ENCODE results near the gene LRRC61. TPM values are rescaled to one million over a fixed set of nuclear protein-coding genes. Genes with fewer than 3 reads are reported as not detected.

Gene LRRC61
- total and polyA plus RNA-seq, 2 donors: 3.7 to 11.8 TPM

DNA sequence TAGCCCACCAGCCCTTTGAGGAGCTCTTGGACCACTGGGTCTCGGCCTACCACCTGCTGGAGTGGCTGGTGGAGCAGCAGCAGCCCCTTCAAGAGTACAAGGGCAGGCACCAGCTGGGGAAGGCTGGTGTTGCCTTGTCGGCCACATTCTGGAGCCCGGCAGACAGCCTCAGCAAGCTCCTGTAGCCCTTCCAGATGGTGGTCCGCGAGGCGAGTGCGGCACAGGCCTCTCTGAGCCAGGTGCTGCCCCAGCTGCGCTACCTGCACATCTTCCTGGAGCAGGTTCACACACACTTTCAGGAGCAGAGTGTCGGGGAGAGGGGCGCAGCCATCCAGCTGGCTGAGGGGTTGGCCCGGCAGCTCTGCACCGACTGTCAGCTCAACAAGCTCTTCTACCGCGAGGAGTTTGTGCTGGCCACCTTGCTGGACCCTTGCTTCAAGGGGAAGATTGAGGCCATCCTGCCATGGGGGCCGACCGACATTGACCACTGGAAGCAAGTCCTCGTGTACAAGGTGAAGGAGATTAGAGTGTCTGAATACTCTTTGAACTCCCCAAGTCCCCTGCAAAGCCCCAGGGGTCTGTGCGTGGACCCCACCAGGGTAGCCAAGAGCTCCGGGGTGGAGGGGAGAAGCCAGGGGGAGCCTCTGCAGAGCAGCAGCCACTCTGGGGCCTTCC, 7.2 kb downstream of the LRRC61 start:
- Histone ChIP-seq H3K4me3 (ENCODE audit: low read depth, low read length) (no peak overlapping the region), H3K27ac (ENCODE audit: low read depth) (no peak overlapping the region), H3K4me1 (ENCODE audit: insufficient read depth) (no peaks in the 10 kb centered on the region), H3K36me3 (ENCODE audit: insufficient read depth) (no peaks in the 10 kb centered on the region)
- WGBS: 94% methylated on average over 19 of the region's 19 CpGs
- DNase-seq (ENCODE audit: extremely low spot score): no peak

DNA sequence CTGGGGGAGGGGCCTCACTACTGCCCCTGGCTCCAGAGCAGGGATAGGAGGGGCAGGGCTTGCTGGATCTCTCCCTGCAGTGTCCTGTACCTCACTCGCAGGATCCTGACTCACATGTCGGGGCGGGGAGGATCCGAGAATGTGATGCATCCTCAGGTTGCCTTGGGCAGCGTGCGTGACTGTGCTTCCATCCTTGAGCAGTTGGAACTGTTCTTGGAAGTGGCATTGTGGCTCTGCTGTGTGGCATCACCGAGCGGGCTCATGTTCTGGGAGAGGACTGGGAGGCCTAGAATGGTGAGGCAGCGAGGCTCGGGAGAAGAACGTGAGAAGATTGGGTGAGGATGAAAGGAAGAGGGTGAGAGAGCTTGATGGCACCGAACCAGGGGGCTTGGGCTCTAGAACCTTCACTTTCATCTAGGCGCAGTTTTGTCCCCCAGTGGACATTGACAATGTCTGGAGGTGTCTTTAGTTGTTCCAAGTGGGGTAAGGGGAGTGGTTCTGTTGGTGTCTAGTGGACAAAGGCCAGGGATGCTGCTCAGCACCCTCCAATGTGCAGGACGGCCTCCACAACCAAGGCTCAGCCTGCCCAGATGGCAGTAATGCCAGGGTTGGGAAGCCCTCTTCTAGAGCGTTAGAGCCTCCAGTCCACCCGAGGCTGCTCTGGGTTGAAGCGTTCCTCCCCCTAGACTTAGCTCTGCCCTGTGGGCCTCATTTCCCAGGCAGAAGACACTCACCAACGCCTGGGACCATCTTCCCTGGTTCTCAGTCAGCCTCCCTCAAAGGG, 9.9 kb downstream of the LRRC61 start:
- no peak for DNase-seq (ENCODE audit: extremely low spot score)
- WGBS: 95% methylated on average over 18 of the region's 18 CpGs
- Histone ChIP-seq H3K36me3 (ENCODE audit: insufficient read depth) (no peaks in the 10 kb centered on the region), H3K4me1 (ENCODE audit: insufficient read depth) (no peaks in the 10 kb centered on the region), H3K27ac (ENCODE audit: low read depth) (no peak overlapping the region), H3K4me3 (ENCODE audit: low read depth, low read length) (no peak overlapping the region)

DNA sequence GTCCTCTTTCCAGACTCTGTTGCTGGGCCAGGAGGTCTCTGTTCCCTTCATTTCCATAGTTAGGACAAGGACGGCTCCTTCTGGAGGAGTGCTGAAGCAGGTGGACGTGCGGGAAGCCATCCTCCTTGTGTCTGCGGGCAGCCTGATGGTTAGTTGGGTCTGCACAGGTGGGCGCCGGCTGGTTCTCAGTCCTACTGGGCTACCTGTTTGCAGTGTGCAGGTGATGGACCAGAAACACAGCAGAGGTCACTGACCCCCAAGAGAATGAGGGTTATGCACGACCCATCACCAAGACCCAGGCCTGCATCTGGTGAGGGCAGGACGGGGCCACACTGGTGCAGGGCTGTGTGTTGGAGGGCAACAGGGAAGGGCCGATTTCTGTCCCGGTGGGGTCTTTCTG, 10.5 kb downstream of the LRRC61 start:
- H3K27ac ChIP-seq (ENCODE audit: low read depth): no peak overlapping the region
- H3K4me1 ChIP-seq (ENCODE audit: insufficient read depth): no peaks in the 10 kb centered on the region
- no peak for DNase-seq (ENCODE audit: extremely low spot score)
- H3K4me3 ChIP-seq (ENCODE audit: low read depth, low read length): no peak overlapping the region
- no peaks in the 10 kb centered on the region for H3K36me3 ChIP-seq (ENCODE audit: insufficient read depth)
- WGBS: 94% methylated on average over 10 of the region's 10 CpGs

DNA sequence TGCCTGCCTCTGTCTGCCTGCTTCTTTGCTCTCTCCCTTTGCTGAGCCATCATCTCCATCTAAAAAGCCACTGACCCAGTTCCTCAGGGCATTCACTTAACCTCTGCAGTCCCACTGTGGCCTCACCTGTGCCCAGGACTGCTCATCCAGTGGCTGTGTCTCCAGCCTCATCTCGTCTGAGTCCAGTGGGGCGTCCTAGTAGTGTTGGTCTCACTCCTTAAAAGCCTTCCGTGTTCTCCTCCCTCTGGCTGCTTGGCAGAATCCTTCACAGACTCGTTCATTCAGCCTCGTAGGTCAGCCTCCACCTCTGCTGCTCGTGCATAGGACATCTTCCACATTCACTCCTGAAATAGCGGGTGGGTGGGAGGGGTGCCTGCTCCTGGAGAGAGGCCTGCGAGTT, 11.0 kb downstream of the LRRC61 start:
- 87% methylated on average over 8 of the region's 8 CpGs for WGBS
- Histone ChIP-seq H3K36me3 (ENCODE audit: insufficient read depth) (no peaks in the 10 kb centered on the region), H3K4me3 (ENCODE audit: low read depth, low read length) (no peak overlapping the region), H3K27ac (ENCODE audit: low read depth) (no peak overlapping the region), H3K4me1 (ENCODE audit: insufficient read depth) (no peaks in the 10 kb centered on the region)
- no peak for DNase-seq (ENCODE audit: extremely low spot score)

DNA sequence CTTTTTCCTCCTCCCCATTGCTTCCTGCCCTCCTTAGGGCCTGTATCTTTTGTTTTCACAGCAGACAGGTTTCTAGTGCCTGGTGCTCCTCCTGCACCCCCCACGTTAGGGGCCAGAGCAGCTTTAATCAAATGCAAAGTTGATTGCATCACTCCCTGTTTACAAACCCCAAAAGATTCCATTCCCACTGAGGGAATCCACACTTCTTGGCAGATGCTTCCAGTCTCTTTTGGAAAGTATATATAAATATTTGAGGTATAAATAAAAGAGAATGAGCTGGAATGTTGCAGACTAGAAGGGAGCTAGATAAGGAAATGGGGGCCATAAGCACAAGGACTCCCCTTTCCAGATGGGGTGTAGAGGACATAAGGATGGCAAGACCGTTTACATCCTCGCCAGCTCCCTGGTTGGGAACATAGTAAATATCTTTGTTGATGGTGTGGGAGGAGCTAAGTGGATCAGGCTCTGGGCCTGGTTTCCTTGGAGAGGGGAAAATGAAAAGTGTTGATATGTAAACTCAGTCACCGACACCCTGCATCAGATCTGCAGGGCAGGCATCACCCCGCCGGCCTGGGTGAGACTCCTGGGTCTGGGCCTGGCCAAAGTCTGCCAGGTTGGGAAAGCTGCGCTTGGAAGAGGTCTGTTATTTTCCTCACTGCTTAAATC, 12.1 kb downstream of the LRRC61 start:
- Histone ChIP-seq H3K36me3 (ENCODE audit: insufficient read depth) (no peaks in the 10 kb centered on the region), H3K4me1 (ENCODE audit: insufficient read depth) (no peaks in the 10 kb centered on the region), H3K4me3 (ENCODE audit: low read depth, low read length) (no peak overlapping the region), H3K27ac (ENCODE audit: low read depth) (peak overlapping the region; percentile 76)
- WGBS: 25% methylated on average over 7 of the region's 7 CpGs
- no peak for DNase-seq (ENCODE audit: extremely low spot score)

DNA sequence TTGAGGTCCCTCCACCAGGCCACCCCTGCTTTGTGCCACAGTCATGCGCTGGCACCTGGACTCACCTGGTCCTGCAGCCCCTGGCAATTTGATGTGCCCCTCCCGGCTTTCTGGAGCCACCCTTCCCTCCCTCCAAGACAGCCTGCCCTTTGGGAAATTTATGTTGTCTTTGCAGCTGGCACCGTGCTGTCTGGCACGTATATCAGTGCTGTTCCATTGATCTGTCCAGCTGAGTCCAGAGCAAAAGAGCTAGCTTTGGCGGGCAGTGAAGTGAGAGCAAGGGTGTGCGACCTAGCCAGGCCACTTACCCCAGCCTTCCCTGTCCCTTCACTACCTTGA, 12.6 kb downstream of the LRRC61 start:
- Histone ChIP-seq H3K4me3 (ENCODE audit: low read depth, low read length) (no peak overlapping the region), H3K4me1 (ENCODE audit: insufficient read depth) (no peaks in the 10 kb centered on the region), H3K36me3 (ENCODE audit: insufficient read depth) (no peaks in the 10 kb centered on the region), H3K27ac (ENCODE audit: low read depth) (peak overlapping the region; percentile 76)
- WGBS: 39% methylated on average over 6 of the region's 6 CpGs
- DNase-seq (ENCODE audit: extremely low spot score): no peak

DNA sequence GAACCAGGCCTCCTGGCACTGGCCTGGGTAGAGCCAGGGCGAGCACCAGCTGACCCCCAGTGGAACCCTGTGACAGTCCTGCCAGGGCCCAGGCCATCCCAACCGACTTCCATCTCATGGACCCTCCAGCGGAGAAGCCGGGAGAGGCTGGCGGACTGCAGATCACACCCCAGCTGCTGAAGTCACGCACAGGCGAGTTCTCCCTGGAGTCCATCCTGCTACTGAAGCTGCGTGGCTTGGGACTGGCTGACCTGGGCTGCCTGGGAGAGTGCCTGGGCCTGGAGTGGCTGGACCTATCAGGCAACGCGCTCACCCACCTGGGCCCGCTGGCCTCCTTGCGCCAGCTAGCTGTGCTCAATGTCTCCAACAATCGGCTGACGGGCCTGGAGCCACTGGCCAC, 13.6 kb downstream of the LRRC61 start:
- H3K36me3 ChIP-seq (ENCODE audit: insufficient read depth): no peaks in the 10 kb centered on the region
- no peak overlapping the region for H3K4me3 ChIP-seq (ENCODE audit: low read depth, low read length)
- WGBS: 90% methylated on average over 14 of the region's 14 CpGs
- H3K27ac ChIP-seq (ENCODE audit: low read depth): peak overlapping the region; percentile 3
- no peak for DNase-seq (ENCODE audit: extremely low spot score)
- H3K4me1 ChIP-seq (ENCODE audit: insufficient read depth): no peaks in the 10 kb centered on the region

DNA sequence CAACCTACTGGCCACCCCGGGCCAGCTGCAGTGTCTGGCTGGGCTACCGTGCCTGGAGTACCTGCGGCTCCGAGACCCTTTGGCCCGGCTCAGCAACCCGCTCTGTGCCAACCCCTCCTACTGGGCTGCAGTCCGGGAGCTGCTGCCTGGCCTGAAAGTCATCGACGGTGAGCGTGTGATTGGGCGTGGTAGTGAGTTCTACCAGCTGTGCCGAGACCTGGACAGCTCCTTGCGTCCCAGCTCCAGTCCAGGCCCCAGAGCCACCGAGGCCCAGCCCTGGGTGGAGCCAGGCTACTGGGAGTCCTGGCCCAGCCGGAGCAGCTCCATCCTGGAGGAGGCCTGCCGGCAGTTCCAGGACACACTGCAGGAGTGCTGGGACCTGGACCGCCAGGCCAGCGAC, 14.0 kb downstream of the LRRC61 start:
- no peak for DNase-seq (ENCODE audit: extremely low spot score)
- H3K27ac ChIP-seq (ENCODE audit: low read depth): peak overlapping the region; percentile 16
- H3K4me1 ChIP-seq (ENCODE audit: insufficient read depth): no peaks in the 10 kb centered on the region
- WGBS: 71% methylated on average over 18 of the region's 18 CpGs
- H3K4me3 ChIP-seq (ENCODE audit: low read depth, low read length): no peak overlapping the region
- H3K36me3 ChIP-seq (ENCODE audit: insufficient read depth): no peaks in the 10 kb centered on the region

DNA sequence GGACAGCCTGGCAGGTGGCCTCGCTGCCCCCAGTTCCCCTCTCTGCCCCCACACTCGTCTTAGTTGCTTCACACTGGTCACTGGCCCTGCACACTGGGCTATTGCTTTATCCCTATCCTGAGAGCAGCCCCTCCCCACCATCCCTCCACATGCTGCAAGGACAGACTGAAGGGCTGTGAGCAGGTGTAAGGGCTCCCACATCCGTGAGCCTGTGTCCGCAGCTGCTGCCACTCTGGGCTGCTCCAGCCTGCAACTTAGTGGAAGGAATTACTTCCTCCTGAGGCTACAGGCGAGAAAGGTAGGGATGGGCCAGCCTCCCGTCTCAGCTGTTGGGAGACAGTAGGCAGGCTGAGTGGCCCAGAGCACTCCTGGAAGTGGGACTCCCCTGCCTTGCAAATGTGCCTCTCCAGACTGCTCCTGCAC, 14.5 kb downstream of the LRRC61 start:
- no peaks in the 10 kb centered on the region for H3K4me1 ChIP-seq (ENCODE audit: insufficient read depth)

DNA sequence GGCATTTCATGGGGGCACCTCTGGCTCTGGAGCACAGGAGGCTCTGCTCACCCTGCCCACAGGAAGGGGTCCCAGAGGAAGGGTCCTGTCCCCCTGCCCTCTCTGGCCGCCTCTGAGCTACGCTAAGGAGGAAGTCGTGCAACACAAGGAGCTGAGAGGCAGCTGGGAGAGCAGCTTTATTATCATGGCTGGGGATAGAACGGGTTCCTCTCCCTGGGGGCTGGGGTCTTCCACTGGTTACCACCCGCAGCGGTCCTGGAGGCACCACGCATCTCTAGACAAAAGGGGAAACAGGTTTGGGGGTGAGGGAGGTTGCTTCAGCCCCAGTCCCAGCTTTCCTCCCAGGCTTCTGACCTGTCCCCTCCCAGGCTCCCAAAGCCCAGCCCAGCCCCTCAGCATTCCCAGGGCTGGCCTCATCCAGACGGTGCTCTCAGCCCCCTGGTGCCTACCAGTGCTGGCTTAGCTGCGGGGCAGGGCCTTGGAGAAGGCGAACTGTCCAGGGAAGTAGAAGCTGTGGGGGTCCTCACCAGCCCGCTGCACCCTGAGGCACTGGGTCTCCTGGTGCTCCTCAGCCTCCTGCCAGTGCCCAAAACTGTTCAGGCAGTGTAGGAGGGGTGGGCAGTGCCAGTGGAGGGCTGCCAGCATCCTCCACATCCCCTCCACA, 15.1 kb downstream of the LRRC61 start:
- H3K27ac ChIP-seq (ENCODE audit: low read depth): no peak overlapping the region
- WGBS: 84% methylated on average over 11 of the region's 11 CpGs

More for the DNA sequence above, 14.5 kb downstream of the LRRC61 start:
- WGBS: 80% methylated on average over 6 of the region's 6 CpGs
- Histone ChIP-seq H3K27ac (ENCODE audit: low read depth) (peak overlapping the region; percentile 16), H3K4me3 (ENCODE audit: low read depth, low read length) (no peak overlapping the region), H3K36me3 (ENCODE audit: insufficient read depth) (no peaks in the 10 kb centered on the region)
- DNase-seq (ENCODE audit: extremely low spot score): no peak

DNA sequence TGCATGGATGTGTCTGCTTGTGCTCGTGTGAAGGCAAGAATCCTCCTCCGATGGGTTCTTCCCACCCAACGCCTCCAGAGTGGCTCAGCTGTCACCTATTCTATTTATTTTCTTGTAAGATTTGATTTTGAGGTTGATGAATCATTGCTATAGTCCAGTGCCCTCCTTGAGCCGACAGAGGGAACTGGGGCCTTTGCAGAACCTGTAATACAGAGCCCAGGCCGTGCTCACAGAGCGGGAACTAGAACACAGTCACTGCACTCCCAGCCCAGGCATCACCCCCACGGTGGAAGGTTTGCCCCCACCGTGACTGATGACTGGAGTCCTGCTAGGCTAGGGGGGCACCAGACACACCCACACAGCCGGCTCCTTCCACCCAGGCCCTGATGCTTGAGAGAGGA, 16.3 kb downstream of the LRRC61 start:
- no peak for DNase-seq (ENCODE audit: extremely low spot score)
- Histone ChIP-seq H3K27ac (ENCODE audit: low read depth) (no peak overlapping the region), H3K4me3 (ENCODE audit: low read depth, low read length) (no peak overlapping the region), H3K4me1 (ENCODE audit: insufficient read depth) (no peaks in the 10 kb centered on the region), H3K36me3 (ENCODE audit: insufficient read depth) (no peaks in the 10 kb centered on the region)
- WGBS: 55% methylated on average over 9 of the region's 9 CpGs

More for the DNA sequence above, 15.1 kb downstream of the LRRC61 start:
- no peak overlapping the region for H3K4me3 ChIP-seq (ENCODE audit: low read depth, low read length)
- H3K4me1 ChIP-seq (ENCODE audit: insufficient read depth): no peaks in the 10 kb centered on the region
- H3K36me3 ChIP-seq (ENCODE audit: insufficient read depth): no peaks in the 10 kb centered on the region
- no peak for DNase-seq (ENCODE audit: extremely low spot score)

DNA sequence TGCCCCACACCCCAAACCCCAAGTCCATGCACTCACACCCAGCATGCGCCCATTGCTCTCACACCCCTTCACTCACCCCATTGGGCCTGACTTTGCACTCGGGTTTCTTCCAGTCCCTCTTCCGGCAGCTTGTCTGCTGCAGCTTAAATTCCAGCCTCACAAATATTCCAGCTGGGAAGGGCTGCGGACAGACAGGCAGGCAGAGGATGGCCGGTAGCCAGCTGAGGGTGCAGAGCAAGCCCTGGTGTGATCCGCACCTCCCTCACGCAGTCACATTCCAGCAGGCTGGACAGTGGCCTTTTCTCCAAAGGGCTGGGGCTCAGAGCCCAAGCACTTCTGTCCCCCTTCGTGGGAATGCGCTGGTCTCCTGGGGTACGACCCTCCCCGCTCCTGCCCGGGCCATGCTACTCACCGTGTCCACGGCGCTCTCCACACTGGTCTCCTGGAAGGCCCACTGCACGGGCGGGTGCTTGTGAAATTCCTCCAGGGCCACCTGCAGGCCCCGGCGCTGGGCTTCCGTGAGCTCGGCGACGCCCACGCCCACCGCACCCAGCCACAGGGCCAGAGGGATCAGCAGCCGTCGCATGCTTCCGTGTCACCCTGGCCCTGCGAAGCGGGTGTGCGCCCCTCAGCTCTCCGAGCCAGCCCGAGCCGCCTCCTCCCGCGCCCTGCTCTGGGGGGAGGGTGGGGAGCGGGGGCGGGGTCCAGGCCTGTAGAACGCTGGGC, 17.0 kb downstream of the LRRC61 start:
- DNase-seq (ENCODE audit: extremely low spot score): no peak
- Histone ChIP-seq H3K4me1 (ENCODE audit: insufficient read depth) (no peaks in the 10 kb centered on the region), H3K27ac (ENCODE audit: low read depth) (no peak overlapping the region), H3K4me3 (ENCODE audit: low read depth, low read length) (peak overlapping the region; percentile 52), H3K36me3 (ENCODE audit: insufficient read depth) (no peaks in the 10 kb centered on the region)
- 9% methylated on average over 39 of the region's 39 CpGs for WGBS

DNA sequence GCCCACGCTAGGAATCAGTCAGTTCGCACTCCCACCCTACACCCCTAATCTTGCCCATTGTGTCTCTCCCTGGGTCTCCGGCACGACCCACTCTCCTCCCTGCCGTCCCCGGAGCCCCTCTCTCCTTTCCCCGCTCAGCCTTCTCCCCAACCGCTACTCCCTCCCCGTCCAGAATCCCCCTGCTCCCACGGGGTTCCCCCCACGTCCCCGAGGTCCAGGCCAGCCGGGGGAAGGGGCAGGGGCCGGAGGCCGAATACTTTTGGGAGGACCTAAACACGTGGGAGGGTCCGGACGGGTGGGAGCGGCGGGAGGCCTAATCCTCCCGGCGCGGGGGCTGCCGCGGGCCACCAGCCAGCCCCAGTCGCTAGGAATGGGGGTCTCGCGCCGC, 17.7 kb downstream of the LRRC61 start:
- Histone ChIP-seq H3K36me3 (ENCODE audit: insufficient read depth) (no peaks in the 10 kb centered on the region), H3K4me3 (ENCODE audit: low read depth, low read length) (peak overlapping the region; percentile 52), H3K4me1 (ENCODE audit: insufficient read depth) (no peaks in the 10 kb centered on the region), H3K27ac (ENCODE audit: low read depth) (no peak overlapping the region)
- DNase-seq (ENCODE audit: extremely low spot score): no peak
- WGBS: 3% methylated on average over 29 of the region's 29 CpGs
